Adrenal gland (tissue), 12 donors: ENCODE results near the gene SEC24C. TPM values are rescaled to one million over a fixed set of nuclear protein-coding genes. Genes with fewer than 3 reads are reported as not detected.
"Not testable (repeated sequence)": the region's sequence is repeated elsewhere in the genome, so short reads cannot be mapped to it uniquely, and the experiment has no call there.

Experiments
- DNase-seq, 7 donors: peaks; one replicate each; pipeline ENCODE4 v3.0.0-alpha.2; 2019 to 2020
- H3K27ac ChIP-seq, 5 donors: fragments of 200-600 bp; sonication (generic) in 4 of 5; 1 replicate in 3 of 5; 2 replicates in 2 of 5; pipeline versions ENCODE4 v1.5.1 to v1.8.0; 2016 to 2020; ENCODE audit warnings: mild to moderate bottlenecking in 1 of 5
- H3K27me3 ChIP-seq: fragments of 200-600 bp; 2 replicates; pipeline ENCODE4 v1.8.0; 2021
- H3K36me3 ChIP-seq, 2 donors: fragments of 200-600 bp; replicated peaks in 1 of 2; 1 replicate in 1 of 2; 2 replicates in 1 of 2; pipeline versions ENCODE4 v1.5.1 to v1.8.0; 2018 to 2022
- H3K4me1 ChIP-seq, 2 donors: fragments of 200-600 bp; replicated peaks in 1 of 2; 1 replicate in 1 of 2; 2 replicates in 1 of 2; pipeline versions ENCODE4 v1.5.1 to v1.8.0; 2018 to 2021
- H3K4me3 ChIP-seq, 4 donors: fragments of 200-600 bp; sonication (generic) in 3 of 4; one replicate each; pipeline ENCODE4 v1.5.1; 2016 to 2018
- H3K9me3 ChIP-seq, 3 donors: fragments of 200-600 bp; sonication (generic) in 1 of 3; replicated peaks in 1 of 3; 1 replicate in 2 of 3; 2 replicates in 1 of 3; pipeline versions ENCODE4 v1.5.1 to v1.8.0; 2016 to 2021
- POLR2A ChIP-seq, 2 donors: fragments of 450-650 bp; IDR thresholded peaks; one replicate each; pipeline ENCODE4 v1.6.1; 2017; ENCODE audit warnings: antibody characterized with exemption in 2 of 2, mild to moderate bottlenecking in 2 of 2, moderate library complexity in 1 of 2
- WGBS, 4 donors: extraction: QIAGEN DNeasy Blood & Tissue Kit in 2 of 4; methylation state at CpG; one replicate each; pipeline versions ENCODE4 v1.1.5 to v1.1.7; 2013 to 2017; 5-methylcytosine and 5-hydroxymethylcytosine counted together
- intact Hi-C, 2 donors: fragments of 100-400 bp; cut with DNase I; formaldehyde crosslinking; loops; one replicate each; pipeline versions ENCODE4 v1.14.1 to v1.15.0; 2022 to 2023
- polyA plus RNA-seq, 3 donors: library from polyadenylated mRNA; stranded (reverse); fragments of 200-250 nt in 2 of 3; fragments of 350-450 nt in 1 of 3; fragmentation: Illumina TruSeq in 1 of 3; extraction: RNeasy Lipid Tissue Mini Kit (QIAGEN cat#74804) in 1 of 3; gene quantifications; one replicate each; pipeline ENCODE4 v1.2.3, GENCODE V29; 2013 to 2014
- total RNA-seq, 9 donors: library from RNA; depleted of rRNA in 4 of 9; stranded (reverse); fragments of >200 nt in 4 of 9; fragments of 120-200 nt in 1 of 9; fragmentation: NEBNext Ultra II Directional in 1 of 9; extraction: Animal tissue kit (Norgen Biotek cat#: 25700) in 1 of 9; gene quantifications; one replicate each; pipeline versions ENCODE4 v1.1.0 to v1.2.4, GENCODE V29; 2013 to 2023
- TF ChIP-seq, protein P1 (sequence below), 6 experiments: fragments of 450-650 bp in 4 of 6; fragments of 200-600 bp in 2 of 6; sonication (generic) in 1 of 6; IDR thresholded peaks; 1 replicate in 5 of 6; 2 replicates in 1 of 6; pipeline versions ENCODE4 v1.5.1 to v1.8.0; 2016 to 2021; ENCODE audit warnings: antibody characterized with exemption in 6 of 6, mild to moderate bottlenecking in 2 of 6, moderate library complexity in 1 of 6
- donor health status: healthy with polysubstance abuse.
- donor health status: Bipolar disorder and iron deficiency.
- donor health status: DM: yes; HTN: yes; CAD: no.
- donor health status: DM: no; HTN: no; CAD: no.
- donor health status: DM: no; HTN: no; CAD: no.
- donor health status: DM: yes; HTN: yes; CAD: no.

The SEC24C gene
- total and polyA plus RNA-seq, 12 donors: 38.4 to 133 (median 81.2) TPM

- peak in 5 of 7 donors; percentile 53 to 65 (median 57) for DNase-seq
- intact Hi-C loops: no loop called here
- Histone ChIP-seq H3K27ac (peak overlapping the region; percentile 86 to 97 (median 92)), H3K27me3 (no peaks in the 10 kb centered on the region), H3K4me1 (peaks cover 26 to 45% of the 10 kb centered on the region in 2 donors), H3K9me3 (no peaks in the 10 kb centered on the region), H3K4me3 (peak overlapping the region; percentile 56 to 85 (median 70)), H3K36me3 (peaks cover 0 to 24% of the 10 kb centered on the region in 2 donors)
- TF ChIP-seq, protein P1, sequence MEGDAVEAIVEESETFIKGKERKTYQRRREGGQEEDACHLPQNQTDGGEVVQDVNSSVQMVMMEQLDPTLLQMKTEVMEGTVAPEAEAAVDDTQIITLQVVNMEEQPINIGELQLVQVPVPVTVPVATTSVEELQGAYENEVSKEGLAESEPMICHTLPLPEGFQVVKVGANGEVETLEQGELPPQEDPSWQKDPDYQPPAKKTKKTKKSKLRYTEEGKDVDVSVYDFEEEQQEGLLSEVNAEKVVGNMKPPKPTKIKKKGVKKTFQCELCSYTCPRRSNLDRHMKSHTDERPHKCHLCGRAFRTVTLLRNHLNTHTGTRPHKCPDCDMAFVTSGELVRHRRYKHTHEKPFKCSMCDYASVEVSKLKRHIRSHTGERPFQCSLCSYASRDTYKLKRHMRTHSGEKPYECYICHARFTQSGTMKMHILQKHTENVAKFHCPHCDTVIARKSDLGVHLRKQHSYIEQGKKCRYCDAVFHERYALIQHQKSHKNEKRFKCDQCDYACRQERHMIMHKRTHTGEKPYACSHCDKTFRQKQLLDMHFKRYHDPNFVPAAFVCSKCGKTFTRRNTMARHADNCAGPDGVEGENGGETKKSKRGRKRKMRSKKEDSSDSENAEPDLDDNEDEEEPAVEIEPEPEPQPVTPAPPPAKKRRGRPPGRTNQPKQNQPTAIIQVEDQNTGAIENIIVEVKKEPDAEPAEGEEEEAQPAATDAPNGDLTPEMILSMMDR (IDR thresholded peaks at IDR 0.05): no peak
- no peak for TF ChIP-seq POLR2A (IDR thresholded peaks at IDR 0.05)
- 0 to 1% (median 1%) methylated on average over 32 to 54 of the region's 54 CpGs for WGBS, 4 donors
These were observed 41.7 kb downstream of the SEC24C start for GRCh38 chr10:73785721-73786511.

DNA sequence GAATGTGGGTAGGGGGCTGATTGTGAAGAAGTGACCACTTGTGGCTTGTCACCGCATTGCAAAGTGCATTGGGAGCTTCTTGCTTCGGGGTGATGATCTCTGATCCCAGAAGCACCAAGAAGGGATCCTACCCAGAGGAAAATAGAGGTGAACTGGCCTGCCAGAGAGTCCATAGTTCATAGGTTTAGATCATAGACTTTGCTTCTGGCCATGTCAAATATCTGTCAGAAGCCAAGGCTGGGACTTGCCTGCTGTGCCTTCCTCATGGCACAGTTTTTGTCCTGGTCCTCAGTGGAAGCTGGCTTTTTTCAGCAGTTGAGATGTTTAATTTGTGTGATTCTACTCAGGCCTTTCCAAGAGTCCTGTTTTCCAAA lies 42.3 kb downstream of the SEC24C start:
- Histone ChIP-seq H3K27ac (peak overlapping the region in 3 of 5 donors; percentile 89 to 97 (median 92)), H3K9me3 (no peaks in the 10 kb centered on the region), H3K4me3 (peak overlapping the region; percentile 56 to 85 (median 70)), H3K36me3 (peaks cover 0 to 30% of the 10 kb centered on the region in 2 donors), H3K4me1 (peaks cover 20 to 41% of the 10 kb centered on the region in 2 donors), H3K27me3 (no peaks in the 10 kb centered on the region)
- intact Hi-C loops: no loop called here
- DNase-seq: peak in 1 of 7 donors; percentile 11
- TF ChIP-seq, protein P1 (IDR thresholded peaks at IDR 0.05): no peak
- no peak for TF ChIP-seq POLR2A (IDR thresholded peaks at IDR 0.05)
- 0 to 4% (median 2%) methylated on average over 2 of the region's 2 CpGs for WGBS, 4 donors

DNA sequence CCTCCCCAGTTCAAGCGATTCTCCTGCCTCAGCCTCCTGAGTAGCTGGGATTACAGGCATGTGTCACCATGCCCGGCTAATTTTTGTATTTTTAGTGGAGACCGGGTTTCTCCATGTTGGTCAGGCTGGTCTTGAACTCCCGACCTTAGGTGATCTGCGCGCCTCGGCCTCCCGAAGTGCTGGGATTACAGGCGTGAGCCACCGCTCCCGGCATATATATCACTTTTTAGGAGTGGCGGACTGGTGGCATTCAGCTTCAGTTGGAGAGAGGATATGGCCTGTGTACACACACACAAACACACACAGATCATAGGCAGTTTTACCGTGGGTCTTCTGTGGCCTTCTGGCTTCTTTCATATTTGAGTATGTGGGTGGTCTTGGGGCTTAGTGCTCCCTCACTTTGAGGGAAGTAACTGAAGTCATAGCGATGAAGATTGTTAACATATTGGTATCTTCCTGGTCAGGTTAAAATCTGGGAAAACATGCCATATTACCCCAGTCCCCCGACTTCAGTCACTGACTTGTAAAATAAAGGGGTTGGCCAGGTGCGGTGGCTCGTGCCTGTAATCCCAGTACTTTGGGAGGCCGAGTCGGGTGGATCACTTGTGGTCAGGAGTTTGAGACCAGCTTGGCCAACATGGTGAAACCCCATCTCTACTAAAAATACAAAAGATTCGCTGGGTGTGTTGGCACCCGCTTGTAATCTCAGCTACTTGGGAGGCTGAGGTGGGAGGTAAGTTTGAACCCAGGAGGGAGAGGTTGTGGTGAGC lies 43.0 kb downstream of the SEC24C start:
- DNase-seq: peak in 1 of 7 donors; percentile 16
- H3K4me1 ChIP-seq: peaks cover 20 to 41% of the 10 kb centered on the region in 2 donors
- 83 to 88% (median 83%) methylated on average over 20 to 21 of the region's 21 CpGs for WGBS, 4 donors
- peak overlapping the region in 1 of 5 donors; percentile 92 for H3K27ac ChIP-seq
- peaks cover 0 to 37% of the 10 kb centered on the region in 2 donors for H3K36me3 ChIP-seq
- H3K4me3 ChIP-seq: peak overlapping the region in 1 of 4 donors; percentile 85
- H3K9me3 ChIP-seq, intact Hi-C loops, H3K27me3 ChIP-seq: not testable (repeated sequence)

DNA sequence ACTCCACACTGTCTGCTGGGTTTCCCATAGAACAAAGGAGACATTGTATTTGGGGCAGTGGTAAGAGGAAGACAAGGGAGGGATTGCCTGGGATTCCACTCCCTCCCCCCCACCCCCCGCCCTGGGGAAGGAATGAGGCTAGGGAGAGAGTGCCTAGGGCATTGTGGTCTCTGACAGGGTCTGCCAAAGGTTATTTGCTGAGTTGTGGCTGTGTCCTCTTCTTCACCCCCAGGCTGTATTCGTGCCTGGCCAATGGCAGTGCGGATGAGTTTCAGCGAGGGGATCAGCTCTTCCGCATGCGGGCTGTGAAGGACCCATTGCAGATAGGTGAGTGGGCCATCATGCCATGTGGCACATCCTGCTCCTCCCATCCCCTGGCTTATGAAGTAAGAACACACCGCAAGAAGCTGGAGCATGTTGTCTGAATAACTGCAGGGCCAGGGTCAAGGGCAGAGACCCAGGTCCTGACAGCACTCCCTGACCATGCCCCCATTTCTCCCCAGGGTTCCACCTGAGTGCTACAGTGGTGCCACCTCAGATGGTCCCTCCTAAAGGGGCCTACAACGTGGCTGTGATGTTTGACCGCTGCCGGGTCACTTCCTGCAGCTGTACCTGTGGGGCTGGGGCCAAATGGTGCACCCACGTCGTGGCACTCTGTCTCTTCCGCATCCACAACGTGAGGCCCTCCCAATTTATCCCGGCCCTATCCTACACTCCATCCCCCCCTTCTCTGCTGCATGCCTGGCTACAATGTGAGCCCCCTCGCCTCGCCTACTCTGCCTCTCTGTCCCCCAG lies 44.9 kb downstream of the SEC24C start:
- H3K9me3 ChIP-seq: no peaks in the 10 kb centered on the region
- H3K4me1 ChIP-seq: peaks cover 20 to 28% of the 10 kb centered on the region in 2 donors
- no peaks in the 10 kb centered on the region for H3K27me3 ChIP-seq
- H3K36me3 ChIP-seq: peaks cover 0 to 55% of the 10 kb centered on the region in 2 donors
- intact Hi-C loops: no loop called here
- WGBS, 4 donors: 81 to 86% (median 81%) methylated on average over 15 to 17 of the region's 17 CpGs
- H3K4me3 ChIP-seq: no peak overlapping the region
- peak in 1 of 7 donors; percentile 16 for DNase-seq
- TF ChIP-seq, protein P1 (IDR thresholded peaks at IDR 0.05): no peak
- no peak for TF ChIP-seq POLR2A (IDR thresholded peaks at IDR 0.05)
- no peak overlapping the region for H3K27ac ChIP-seq
